GM18909 (cell line): ENCODE results near the gene SIRT2.

ENCODE experiments used
- ATAC-seq: cut with Tn5 transposase; IDR thresholded peaks from one replicate; pipeline ENCODE4 v1.9.1; 2021; ENCODE audit warnings: mild to moderate bottlenecking; ENCODE audit not compliant: unreplicated experiment, poor library complexity

SIRT2 gene

DNA sequence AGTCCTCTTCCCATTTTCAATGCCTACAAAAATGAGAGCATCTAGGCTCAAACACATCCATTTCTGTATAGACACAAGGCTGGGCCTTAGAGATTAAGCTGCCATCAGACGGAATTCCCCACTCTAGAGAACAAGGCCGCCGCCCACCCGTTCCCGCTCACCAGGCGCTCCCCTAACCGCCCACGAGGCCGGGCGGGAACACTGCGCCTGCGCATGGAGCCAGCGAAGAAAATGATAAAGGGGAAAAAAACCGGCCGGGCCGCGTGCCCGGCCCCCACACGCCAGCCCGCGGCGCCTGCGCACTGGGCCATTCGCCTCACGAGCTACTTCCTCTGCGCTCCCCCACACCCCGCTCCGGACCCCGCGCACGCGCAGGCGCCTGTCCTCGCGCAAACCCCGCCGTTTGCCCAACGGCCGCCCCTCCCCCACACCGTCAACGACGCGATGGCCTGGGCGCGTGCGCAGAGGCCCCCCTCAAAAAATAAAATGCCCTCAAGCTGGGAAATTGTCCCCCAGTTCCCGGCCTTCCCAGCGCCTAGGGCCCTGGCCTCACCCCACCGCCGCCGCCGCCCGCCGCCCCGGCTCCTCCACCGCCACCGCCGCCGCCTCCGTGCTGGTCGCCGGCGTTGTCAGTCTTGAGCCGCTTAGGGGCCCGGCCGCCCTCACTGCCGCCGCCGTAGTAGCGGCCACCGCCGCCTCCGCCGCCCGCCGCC lies 50.1 kb downstream of the SIRT2 start:
- peak; percentile 24 for ATAC-seq

GRCh38 chr19:38848299-38849146 lies 50.9 kb downstream of the SIRT2 start:
- no peak for ATAC-seq

- ATAC-seq: no peak
These were observed 53.3 kb downstream of the SIRT2 start for GRCh38 chr19:38846097-38846496.

DNA sequence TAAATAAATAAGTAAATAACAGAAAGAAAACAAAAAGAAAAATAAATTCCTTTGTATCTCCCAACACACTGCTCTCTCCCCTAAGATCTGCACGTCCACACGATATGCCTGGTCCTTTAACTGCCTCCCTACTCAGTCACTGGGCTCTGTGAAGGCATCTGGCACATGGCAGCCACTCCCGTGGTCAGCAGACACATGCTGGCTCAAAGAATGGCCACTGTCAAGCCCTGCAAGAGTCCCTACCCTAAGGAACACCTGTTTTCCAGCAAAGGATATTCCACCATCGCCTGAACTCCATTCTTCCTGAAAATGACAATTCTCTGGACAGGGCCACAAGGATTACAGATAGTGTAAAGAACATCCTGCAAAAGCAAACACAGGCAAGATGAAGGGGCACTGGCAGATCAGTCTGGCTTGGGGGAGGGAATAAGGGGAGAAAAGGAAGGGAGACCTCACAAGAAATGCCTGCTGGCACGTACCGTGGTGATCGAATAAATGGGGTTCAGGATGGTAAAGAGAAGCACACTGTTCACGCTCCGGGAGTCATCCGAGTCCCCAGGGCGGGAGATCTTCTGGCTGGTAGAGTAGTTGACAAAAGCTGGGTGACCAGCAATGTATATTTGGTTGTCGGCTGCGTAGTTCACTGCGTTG lies 53.9 kb downstream of the SIRT2 start:
- ATAC-seq: no peak

DNA sequence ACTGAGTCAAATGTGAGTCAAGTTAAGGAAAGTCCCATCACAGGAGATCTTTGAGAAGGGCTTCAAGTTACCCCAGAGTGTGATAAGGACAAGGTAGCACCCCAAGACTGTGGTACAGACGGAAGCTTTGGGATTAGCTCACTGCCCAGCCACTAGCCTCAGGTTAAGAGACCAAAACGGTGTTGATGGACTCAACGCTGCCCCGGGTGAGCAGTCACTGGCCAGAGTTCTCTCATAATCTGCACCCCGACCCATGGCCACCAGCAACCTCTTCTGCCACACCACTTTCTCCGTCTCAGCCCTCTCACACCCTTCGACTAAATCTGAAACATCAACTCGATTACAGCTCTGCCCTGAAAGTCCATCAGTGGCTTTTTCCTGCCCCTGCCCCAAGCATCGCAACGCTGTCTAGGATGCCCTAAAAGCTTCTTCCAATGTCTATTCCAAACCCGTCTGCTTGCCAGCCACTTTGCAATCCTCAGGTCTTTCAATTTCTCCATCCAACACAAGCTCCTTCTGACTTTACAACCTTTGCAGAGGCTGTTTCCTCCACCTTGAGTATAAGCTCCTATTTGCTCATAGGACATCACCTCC lies 55.2 kb downstream of the SIRT2 start:
- ATAC-seq: no peak

DNA sequence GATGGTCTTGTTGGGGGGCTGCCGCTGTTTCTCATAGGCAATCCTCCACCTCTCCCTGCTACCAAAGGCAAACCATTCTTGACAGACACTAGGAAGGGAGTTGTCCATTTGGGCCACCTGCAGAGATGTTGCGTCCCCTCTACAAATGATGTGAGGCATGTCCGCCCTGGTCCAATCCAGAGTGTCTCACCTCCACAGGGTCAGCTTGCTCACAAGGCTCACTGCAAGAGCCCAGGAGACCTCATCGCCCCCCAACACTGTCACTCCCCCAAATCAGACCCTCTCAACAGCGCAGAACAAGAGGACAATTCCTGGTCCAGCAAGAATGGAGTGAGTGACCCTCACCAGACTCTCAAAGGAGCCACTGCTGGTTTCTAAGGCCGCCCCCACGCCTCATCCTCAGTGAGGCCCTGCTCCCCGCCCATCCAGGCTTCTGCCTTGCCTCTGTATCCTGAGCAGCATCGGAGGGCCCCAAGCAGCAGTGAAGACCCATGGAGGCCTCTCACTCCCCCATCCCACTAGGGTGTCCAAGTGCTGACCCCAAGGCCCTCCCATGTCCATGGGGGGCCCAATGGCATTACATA lies 56.2 kb downstream of the SIRT2 start:
- ATAC-seq: no peak

GRCh38 chr19:38842439-38843174 lies 56.8 kb downstream of the SIRT2 start:
- no peak for ATAC-seq

DNA sequence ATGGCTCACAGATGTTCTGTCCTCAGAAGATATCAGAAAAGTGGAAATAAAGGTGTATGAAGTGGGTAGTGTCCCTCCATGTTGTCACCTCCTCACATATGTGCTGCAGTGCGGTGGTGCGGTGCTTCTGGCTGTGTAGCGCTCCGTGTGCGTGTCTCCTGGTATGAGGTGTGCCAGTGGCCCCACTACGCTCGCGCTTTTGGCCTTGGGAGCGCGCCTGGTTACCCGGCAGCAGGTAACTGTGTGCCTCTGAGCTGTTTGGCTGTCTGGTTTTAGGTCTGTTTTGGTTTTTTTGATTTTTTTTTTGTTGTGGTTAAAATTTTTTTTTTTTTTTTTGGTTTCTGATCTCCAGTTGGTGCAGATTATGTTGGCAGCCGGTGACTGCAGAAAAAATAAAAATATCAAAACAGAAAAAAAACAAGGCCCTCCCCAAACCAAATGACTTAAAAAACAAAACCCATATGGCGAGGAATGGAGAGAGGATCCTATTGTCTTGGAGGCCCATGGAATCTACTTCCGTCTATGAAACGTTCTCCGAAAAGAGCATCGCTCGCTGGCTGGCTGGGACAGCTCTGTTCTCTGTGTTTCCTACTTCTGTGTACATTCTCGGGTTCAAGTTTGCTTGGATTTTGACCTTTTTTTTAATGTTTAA lies 57.5 kb downstream of the SIRT2 start:
- ATAC-seq: no peak

DNA sequence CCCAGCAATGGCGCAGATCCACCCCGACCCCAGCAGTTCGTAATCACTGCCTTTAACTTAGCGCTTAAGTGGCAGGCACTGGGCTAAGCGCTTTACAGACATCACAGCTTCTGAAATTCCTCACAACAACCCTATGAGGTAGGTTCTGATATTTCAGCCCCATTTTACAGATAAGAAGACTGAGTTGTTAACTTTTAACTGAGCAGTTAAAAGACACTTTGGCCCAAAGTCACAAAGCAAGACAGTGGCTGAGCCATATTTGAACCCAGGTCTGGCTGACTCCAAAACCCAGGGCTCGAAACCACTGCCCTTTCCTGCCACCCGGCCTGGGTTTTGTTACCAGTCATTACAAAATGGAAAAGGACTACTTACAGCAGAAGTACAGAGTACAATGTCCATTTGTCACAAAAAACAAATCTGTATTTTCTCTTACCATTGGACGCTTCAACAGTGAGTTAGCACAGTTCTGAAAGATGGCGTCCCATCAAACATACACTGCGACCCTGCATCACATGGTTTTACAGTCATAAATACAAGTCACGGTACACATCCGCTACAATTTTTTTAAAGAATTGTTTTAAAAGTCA lies 58.1 kb downstream of the SIRT2 start:
- no peak for ATAC-seq

DNA sequence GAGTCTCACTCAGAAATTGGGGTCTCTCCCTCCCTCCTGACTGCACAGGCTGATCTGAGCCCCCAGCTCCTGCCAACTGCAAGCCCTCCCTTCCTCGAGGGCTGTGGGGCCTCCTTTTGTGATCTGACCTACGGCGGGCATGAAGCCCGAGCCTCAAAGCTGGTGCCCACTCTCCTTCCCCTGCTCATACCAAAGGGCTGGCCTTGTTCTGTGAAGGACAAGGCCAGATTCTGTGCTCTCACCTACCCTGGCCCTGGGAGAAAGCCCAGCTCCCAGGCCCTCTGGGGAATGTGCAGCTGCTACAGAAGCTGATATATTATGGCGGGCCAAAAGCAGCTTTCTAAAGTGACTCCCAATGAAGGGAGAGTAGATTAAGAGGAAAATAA lies 58.8 kb downstream of the SIRT2 start:
- ATAC-seq: no peak

- no peak for ATAC-seq
These were observed 59.4 kb downstream of the SIRT2 start for GRCh38 chr19:38839816-38840582.

- no peak for ATAC-seq
These were observed 60.2 kb downstream of the SIRT2 start for GRCh38 chr19:38838986-38839761.

DNA sequence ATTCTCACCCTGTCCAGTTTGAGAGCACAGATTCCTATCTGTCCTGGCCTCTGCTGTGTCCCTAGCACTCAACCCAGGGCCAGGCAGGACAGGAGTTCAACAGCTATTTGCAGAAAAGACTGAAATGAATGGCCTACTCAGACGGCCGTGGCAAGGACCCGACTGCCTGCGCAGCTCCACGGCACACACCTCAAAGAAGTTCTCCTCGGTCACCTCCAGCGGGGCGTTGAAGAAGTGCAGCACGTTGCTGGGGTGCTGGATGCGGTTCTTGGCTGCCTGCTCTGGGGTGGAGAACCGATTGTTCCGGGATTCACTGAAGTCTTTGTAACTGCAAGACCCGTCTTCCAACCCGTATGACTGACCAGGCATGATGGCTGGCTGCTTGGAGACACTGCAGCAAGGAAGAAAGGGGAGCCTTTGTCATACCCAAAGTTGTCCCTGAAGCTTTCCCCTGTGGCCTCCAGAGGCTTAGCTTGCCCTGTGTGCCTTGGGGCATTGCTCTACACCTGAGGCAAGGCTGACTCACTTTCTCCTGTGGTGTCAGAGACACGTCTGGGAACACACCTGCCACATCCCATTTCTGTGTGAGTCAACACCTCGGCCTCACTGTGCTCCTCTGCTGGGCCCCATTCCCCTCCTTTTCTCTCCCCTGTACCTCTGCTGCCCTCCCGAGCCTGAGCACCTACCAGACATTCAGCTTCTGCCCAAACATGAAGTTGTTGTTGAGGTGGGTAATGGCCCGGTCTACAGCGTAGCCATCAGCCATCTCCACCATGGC lies 61.0 kb downstream of the SIRT2 start:
- no peak for ATAC-seq

- no peak for ATAC-seq
These were observed 61.7 kb downstream of the SIRT2 start for GRCh38 chr19:38837656-38838121.

DNA sequence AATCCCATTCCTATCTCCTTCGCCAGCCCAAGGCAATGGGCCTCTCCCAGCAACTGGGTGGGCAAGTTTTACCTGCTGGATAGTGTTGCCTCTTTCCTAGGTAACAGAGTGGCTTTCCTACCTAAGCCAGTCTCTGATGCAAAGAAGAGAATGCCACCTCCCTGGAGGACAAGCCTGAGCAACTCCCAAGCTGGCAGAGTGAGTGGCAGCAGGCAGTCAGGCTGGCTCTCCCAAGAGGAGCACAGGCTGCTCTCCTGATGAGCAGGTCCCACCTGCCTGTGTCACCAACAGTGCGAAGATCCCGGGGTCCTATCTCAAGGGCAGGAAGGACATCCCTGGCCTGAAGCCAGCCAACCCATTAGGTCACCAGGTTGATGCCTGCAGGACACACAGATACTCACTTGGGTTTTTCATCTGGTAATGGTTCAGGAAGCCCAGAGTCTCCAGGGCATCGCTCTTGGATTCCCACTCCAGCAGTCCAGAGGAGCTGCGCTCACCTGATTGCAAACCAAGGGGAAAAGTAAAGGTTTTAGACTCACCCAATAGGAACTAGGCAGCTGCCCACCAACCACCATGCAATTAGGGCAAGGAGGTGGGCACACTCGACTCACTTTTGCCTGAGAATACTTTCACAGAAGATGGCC lies 62.3 kb downstream of the SIRT2 start:
- ATAC-seq: no peak
